Neural progenitor cell (in vitro differentiated cells): ENCODE data around the gene MED13. TPM values are rescaled to one million over a fixed set of nuclear protein-coding genes. Genes with fewer than 3 reads are reported as not detected.

Experiments
- DNase-seq: peaks from one replicate; pipeline ENCODE4 v3.0.0-alpha.2; 2016; ENCODE audit warnings: low spot score
- H2AFZ ChIP-seq: fragments of 200-600 bp; sonication (generic); replicated peaks from 2 replicates; pipeline ENCODE4 v1.6.1; 2016; ENCODE audit warnings: antibody characterized with exemption
- H3F3A ChIP-seq: fragments of 200-600 bp; sonication (generic); 2 replicates; pipeline ENCODE4 v1.6.1; 2016; ENCODE audit warnings: antibody characterized with exemption, low read depth
- H3K27ac ChIP-seq: fragments of 200-600 bp; sonication (generic); 2 replicates; pipeline ENCODE4 v1.5.1; 2016; ENCODE audit warnings: mild to moderate bottlenecking
- H3K27me3 ChIP-seq: fragments of 200-600 bp; sonication (generic); 2 replicates; pipeline ENCODE4 v1.6.1; 2016; ENCODE audit warnings: mild to moderate bottlenecking, moderate library complexity
- H3K36me3 ChIP-seq: fragments of 200-600 bp; sonication (generic); 2 replicates; pipeline ENCODE4 v1.5.1; 2016
- H3K4me1 ChIP-seq: fragments of 200-600 bp; sonication (generic); 2 replicates; pipeline ENCODE4 v1.6.1; 2016; ENCODE audit warnings: mixed run types
- H3K4me2 ChIP-seq: fragments of 200-600 bp; sonication (generic); 2 replicates; pipeline ENCODE4 v1.6.1; 2016
- H3K4me3 ChIP-seq: fragments of 200-600 bp; sonication (generic); 2 replicates; pipeline ENCODE4 v1.5.1; 2016
- H3K79me2 ChIP-seq: fragments of 200-600 bp; sonication (generic); 2 replicates; pipeline ENCODE4 v1.6.1; 2016; ENCODE audit warnings: low read depth
- H3K9ac ChIP-seq: fragments of 200-600 bp; sonication (generic); 2 replicates; pipeline ENCODE4 v1.6.1; 2016
- H3K9me3 ChIP-seq: fragments of 200-600 bp; sonication (generic); 2 replicates; pipeline ENCODE4 v1.5.1; 2016; ENCODE audit warnings: low read depth
- H4K20me1 ChIP-seq: fragments of 200-600 bp; sonication (generic); 2 replicates; pipeline ENCODE4 v1.6.1; 2016; ENCODE audit warnings: low read depth
- H3K27ac Mint-ChIP-seq: 3 replicates; pipeline ENCODE4 v1.8.0; 2021; ENCODE audit warnings: mixed read lengths
- H3K27me3 Mint-ChIP-seq: 2 replicates; pipeline ENCODE4 v1.8.0; 2022; ENCODE audit warnings: low read depth, mild to moderate bottlenecking, inconsistent platforms, moderate library complexity, mixed read lengths; ENCODE audit not compliant: insufficient read depth
- H3K36me3 Mint-ChIP-seq: 3 replicates; pipeline ENCODE4 v1.8.0; 2021; ENCODE audit warnings: mixed read lengths
- H3K4me1 Mint-ChIP-seq: 3 replicates; pipeline ENCODE4 v1.8.0; 2021; ENCODE audit warnings: mixed read lengths
- H3K4me3 Mint-ChIP-seq: 3 replicates; pipeline ENCODE4 v1.8.0; 2021; ENCODE audit warnings: mild to moderate bottlenecking, moderate library complexity, mixed read lengths
- H3K9me3 Mint-ChIP-seq: 3 replicates; pipeline ENCODE4 v1.8.0; 2020; ENCODE audit warnings: mixed read lengths
- EZH2 ChIP-seq: fragments of 200-600 bp; sonication (generic); IDR thresholded peaks from 2 replicates; pipeline ENCODE4 v1.6.1; 2017; ENCODE audit warnings: antibody characterized with exemption, mild to moderate bottlenecking, moderate library complexity
- EZH2phosphoT487 ChIP-seq: fragments of 200-600 bp; sonication (generic); IDR thresholded peaks from 2 replicates; pipeline ENCODE4 v1.6.1; 2017; ENCODE audit warnings: antibody characterized with exemption
- total RNA-seq: library from RNA; depleted of rRNA; stranded (reverse); fragments of >200 nt; gene quantifications from 2 replicates; pipeline ENCODE4 v1.2.3, GENCODE V29; 2015; ENCODE audit warnings: low replicate concordance
- TF ChIP-seq, protein P1 (sequence below): fragments of 200-600 bp; sonication (generic); IDR thresholded peaks from 2 replicates; pipeline ENCODE4 v1.5.1; 2017; ENCODE audit warnings: antibody characterized with exemption, mild to moderate bottlenecking

MED13 gene
- total RNA-seq, 1 donor from 2014 or later = 59.9 TPM

DNA sequence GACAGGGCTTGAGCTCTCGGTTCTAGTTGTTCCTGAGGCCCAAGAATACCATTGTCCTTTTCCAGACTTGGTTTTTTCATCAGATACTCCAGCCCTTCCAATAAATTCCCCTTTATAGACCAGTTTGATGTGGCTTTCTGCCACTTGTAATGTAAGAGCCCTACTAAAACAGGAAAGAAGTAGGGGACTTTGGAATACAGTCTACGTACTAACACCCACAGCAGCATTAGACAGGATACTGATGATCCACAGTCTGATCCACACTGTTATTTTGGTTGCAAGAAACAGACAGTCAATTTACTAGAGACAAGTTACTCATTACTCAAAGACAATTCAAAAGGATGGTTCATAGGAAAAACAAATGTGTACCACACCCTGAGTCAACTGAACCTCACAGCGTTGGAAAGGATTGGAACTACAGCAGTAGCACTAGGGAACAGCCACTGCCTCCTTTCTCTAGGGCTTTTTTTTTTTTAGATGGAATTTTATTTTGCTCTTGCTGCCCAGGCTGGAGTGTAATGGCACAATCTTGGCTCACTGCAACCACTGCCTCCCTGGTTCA is 45.9 kb upstream of the MED13 start:
- H3K9ac ChIP-seq = no peak overlapping the region
- Mint-ChIP-seq H3K4me3 (no peak overlapping the region), H3K27me3 (peaks cover 2% of the 10 kb centered on the region), H3K9me3 (no peaks in the 10 kb centered on the region), H3K4me1 (no peaks in the 10 kb centered on the region), H3K27ac (no peak overlapping the region), H3K36me3 (no peaks in the 10 kb centered on the region)
- H3K27me3 ChIP-seq = no peaks in the 10 kb centered on the region
- H3K4me2 ChIP-seq = no peak overlapping the region
- H3K79me2 ChIP-seq = no peaks in the 10 kb centered on the region
- no peaks in the 10 kb centered on the region for H3K36me3 ChIP-seq
- DNase-seq = no peak
- H3K9me3 ChIP-seq = no peaks in the 10 kb centered on the region
- no peak overlapping the region for H3K27ac ChIP-seq
- TF ChIP-seq EZH2phosphoT487 (no peak), EZH2 (no peak)
- TF ChIP-seq, protein P1, sequence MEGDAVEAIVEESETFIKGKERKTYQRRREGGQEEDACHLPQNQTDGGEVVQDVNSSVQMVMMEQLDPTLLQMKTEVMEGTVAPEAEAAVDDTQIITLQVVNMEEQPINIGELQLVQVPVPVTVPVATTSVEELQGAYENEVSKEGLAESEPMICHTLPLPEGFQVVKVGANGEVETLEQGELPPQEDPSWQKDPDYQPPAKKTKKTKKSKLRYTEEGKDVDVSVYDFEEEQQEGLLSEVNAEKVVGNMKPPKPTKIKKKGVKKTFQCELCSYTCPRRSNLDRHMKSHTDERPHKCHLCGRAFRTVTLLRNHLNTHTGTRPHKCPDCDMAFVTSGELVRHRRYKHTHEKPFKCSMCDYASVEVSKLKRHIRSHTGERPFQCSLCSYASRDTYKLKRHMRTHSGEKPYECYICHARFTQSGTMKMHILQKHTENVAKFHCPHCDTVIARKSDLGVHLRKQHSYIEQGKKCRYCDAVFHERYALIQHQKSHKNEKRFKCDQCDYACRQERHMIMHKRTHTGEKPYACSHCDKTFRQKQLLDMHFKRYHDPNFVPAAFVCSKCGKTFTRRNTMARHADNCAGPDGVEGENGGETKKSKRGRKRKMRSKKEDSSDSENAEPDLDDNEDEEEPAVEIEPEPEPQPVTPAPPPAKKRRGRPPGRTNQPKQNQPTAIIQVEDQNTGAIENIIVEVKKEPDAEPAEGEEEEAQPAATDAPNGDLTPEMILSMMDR = no peak
- no peaks in the 10 kb centered on the region for H4K20me1 ChIP-seq
- H2AFZ ChIP-seq = no peak overlapping the region
- no peaks in the 10 kb centered on the region for H3F3A ChIP-seq
- no peaks in the 10 kb centered on the region for H3K4me1 ChIP-seq
- H3K4me3 ChIP-seq = no peak overlapping the region

DNA sequence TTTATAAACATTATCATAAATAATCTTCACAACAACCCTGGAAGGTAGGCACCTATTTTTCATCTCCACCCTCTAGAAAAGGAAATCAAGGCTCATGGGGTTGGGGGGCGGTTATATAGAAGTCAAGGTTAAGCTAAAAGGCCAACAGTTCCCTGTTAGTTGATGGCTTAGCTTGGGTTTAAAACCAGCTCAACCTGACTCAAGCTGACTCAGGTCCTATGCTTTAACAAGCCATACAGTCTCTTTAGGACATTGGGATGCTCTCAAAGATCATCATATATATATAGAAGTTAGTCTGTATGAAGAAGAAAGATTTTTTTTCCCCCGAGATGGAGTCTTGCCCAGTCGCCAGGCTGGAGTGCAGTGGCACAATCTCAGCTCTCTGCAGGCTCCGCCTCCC is 44.8 kb upstream of the MED13 start:
- Histone ChIP-seq H2AFZ (no peak overlapping the region), H3K27me3 (no peaks in the 10 kb centered on the region), H3K27ac (no peak overlapping the region), H3K9ac (no peak overlapping the region), H3K4me2 (no peak overlapping the region), H3K4me1 (no peaks in the 10 kb centered on the region), H3F3A (no peaks in the 10 kb centered on the region), H3K9me3 (no peaks in the 10 kb centered on the region), H3K79me2 (no peaks in the 10 kb centered on the region), H3K4me3 (no peak overlapping the region), H4K20me1 (no peaks in the 10 kb centered on the region), H3K36me3 (no peaks in the 10 kb centered on the region)
- no peak for TF ChIP-seq EZH2
- no peak for TF ChIP-seq EZH2phosphoT487
- TF ChIP-seq, protein P1 = no peak
- peaks cover 5% of the 10 kb centered on the region for H3K27me3 Mint-ChIP-seq
- no peaks in the 10 kb centered on the region for H3K4me1 Mint-ChIP-seq
- no peak overlapping the region for H3K27ac Mint-ChIP-seq
- no peaks in the 10 kb centered on the region for H3K9me3 Mint-ChIP-seq
- H3K4me3 Mint-ChIP-seq = no peak overlapping the region
- H3K36me3 Mint-ChIP-seq = no peaks in the 10 kb centered on the region
- no peak for DNase-seq

DNA sequence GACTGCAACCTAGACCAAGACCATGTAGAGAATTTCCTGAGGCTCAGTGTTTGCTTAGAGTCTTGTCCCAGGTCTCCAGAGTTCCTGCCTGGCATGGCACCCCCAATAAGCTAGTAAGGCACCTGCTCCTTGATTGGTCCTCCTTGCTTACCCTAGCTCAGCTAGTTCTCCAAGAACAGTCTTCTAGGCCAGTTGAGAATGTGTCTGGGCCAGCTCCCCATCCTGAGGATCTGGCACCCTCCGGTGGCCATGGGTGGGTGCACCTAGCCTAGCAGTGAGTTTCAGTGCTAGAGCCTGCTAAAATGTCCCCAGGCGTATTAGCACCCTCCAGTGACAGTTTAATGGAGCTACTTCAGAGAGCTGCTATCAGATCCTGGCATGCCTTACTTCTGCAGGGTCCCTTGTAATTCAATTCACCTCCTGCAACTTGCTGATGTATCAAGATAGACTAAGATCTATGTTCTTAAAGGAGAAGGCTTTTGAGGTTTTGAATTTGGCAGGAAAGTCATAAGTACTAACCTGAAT is 44.4 kb upstream of the MED13 start:
- peak; percentile 74 for DNase-seq
- no peaks in the 10 kb centered on the region for H3K27me3 ChIP-seq
- no peaks in the 10 kb centered on the region for H3K9me3 ChIP-seq
- no peak overlapping the region for H3K4me3 ChIP-seq
- no peak overlapping the region for H3K4me3 Mint-ChIP-seq
- TF ChIP-seq, protein P1 = peak; percentile 65
- no peak for TF ChIP-seq EZH2phosphoT487
- TF ChIP-seq EZH2 = no peak
- peak overlapping the region; percentile 23 for H2AFZ ChIP-seq
- no peak overlapping the region for H3K4me2 ChIP-seq
- no peaks in the 10 kb centered on the region for H3K9me3 Mint-ChIP-seq
- no peaks in the 10 kb centered on the region for H3K4me1 ChIP-seq
- H3K4me1 Mint-ChIP-seq = no peaks in the 10 kb centered on the region
- H4K20me1 ChIP-seq = no peaks in the 10 kb centered on the region
- H3K27me3 Mint-ChIP-seq = peaks cover 5% of the 10 kb centered on the region
- H3K9ac ChIP-seq = no peak overlapping the region
- no peaks in the 10 kb centered on the region for H3F3A ChIP-seq
- H3K36me3 Mint-ChIP-seq = no peaks in the 10 kb centered on the region
- no peak overlapping the region for H3K27ac ChIP-seq
- H3K27ac Mint-ChIP-seq = no peak overlapping the region
- H3K36me3 ChIP-seq = no peaks in the 10 kb centered on the region
- no peaks in the 10 kb centered on the region for H3K79me2 ChIP-seq
